Effector memory CD4-positive, alpha-beta T cell (primary cell): ENCODE results near the gene UNC93B1.
A peak's percentile ranks its signal among the peaks of the same experiment; 100 is the strongest.

ENCODE experiments used
- DNase-seq, 3 donors: peaks; one replicate each; pipeline ENCODE4 v3.0.0-alpha.2; 2020
- H3K27ac ChIP-seq: 2 replicates; pipeline ENCODE4 v1.7.0; 2013; ENCODE audit warnings: mild to moderate bottlenecking, low read length, moderate library complexity; ENCODE audit not compliant: insufficient read depth, poor library complexity, severe bottlenecking
- H3K27me3 ChIP-seq: replicated peaks from 2 replicates; pipeline ENCODE4 v1.7.0; 2013; ENCODE audit warnings: mild to moderate bottlenecking, low read length; ENCODE audit not compliant: insufficient read depth, control insufficient read depth, poor library complexity, severe bottlenecking
- H3K36me3 ChIP-seq: 2 replicates; pipeline ENCODE4 v1.7.0; 2013; ENCODE audit warnings: mild to moderate bottlenecking, low read length, moderate library complexity; ENCODE audit not compliant: control insufficient read depth, insufficient read depth
- H3K4me1 ChIP-seq: 2 replicates; pipeline ENCODE4 v1.7.0; 2013; ENCODE audit warnings: low read length, mild to moderate bottlenecking; ENCODE audit not compliant: control insufficient read depth, insufficient read depth, poor library complexity, severe bottlenecking
- H3K4me3 ChIP-seq: 2 replicates; pipeline ENCODE4 v1.7.0; 2013; ENCODE audit warnings: low read length, low read depth, mild to moderate bottlenecking; ENCODE audit not compliant: insufficient read depth, poor library complexity, severe bottlenecking
- H3K9me3 ChIP-seq: 2 replicates; pipeline ENCODE4 v1.7.0; 2013; ENCODE audit warnings: mild to moderate bottlenecking, low read length, moderate library complexity; ENCODE audit not compliant: control insufficient read depth

UNC93B1 gene

DNA sequence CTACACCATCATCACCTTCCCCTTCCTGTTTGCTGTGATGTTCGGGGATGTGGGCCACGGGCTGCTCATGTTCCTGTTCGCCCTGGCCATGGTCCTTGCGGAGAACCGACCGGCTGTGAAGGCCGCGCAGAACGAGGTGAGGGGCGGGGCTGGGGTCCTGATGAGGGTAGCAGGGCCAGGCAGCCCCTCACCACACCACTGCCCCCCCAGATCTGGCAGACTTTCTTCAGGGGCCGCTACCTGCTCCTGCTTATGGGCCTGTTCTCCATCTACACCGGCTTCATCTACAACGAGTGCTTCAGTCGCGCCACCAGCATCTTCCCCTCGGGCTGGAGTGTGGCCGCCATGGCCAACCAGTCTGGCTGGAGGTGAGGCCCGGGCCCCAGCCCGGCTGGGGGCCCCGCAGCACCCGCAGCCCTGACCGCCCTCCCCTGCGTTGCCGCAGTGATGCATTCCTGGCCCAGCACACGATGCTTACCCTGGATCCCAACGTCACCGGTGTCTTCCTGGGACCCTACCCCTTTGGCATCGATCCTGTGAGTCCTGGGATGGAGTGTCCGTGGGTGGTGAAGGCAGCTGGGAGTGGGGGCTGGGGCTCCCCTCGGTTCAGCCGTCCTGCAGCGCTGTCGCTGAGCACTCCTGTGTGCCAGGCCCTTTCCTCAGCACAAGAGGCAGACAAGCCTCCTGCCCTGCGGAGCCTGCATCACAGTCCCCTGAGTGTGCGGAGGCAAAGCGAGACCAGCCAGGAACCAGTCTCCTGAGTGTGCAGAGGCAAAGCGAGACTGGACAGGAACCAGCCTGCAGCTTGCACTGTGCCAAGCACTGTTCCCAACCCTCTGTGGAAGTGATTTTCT, 43.8 kb upstream of the UNC93B1 start:
- Histone ChIP-seq H3K4me1 (no peaks in the 10 kb centered on the region), H3K4me3 (no peak overlapping the region), H3K9me3 (no peaks in the 10 kb centered on the region), H3K27ac (no peak overlapping the region), H3K27me3 (no peaks in the 10 kb centered on the region), H3K36me3 (peaks cover 70% of the 10 kb centered on the region)
- no peak for DNase-seq

DNA sequence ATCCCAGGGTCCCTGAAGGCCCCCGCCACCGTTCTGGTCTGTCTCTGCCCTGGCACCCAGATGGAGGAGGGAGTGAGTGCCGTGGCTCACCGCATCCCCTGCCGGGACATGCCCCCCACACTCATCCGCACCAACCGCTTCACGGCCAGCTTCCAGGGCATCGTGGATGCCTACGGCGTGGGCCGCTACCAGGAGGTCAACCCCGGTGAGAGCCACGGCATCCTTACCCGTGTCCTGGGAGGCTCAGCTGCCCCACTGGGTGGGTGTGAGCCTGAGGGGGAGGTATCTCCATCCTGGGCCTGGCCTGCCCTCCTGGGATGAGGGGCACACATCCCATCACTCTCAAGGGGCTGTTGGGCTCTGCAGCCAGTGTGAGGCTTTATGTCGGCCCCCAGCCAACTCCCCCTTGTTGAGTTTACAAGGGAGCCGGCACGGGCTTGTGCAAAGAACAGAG, 41.0 kb upstream of the UNC93B1 start:
- Histone ChIP-seq H3K36me3 (peaks cover 60% of the 10 kb centered on the region), H3K27ac (no peak overlapping the region)

DNA sequence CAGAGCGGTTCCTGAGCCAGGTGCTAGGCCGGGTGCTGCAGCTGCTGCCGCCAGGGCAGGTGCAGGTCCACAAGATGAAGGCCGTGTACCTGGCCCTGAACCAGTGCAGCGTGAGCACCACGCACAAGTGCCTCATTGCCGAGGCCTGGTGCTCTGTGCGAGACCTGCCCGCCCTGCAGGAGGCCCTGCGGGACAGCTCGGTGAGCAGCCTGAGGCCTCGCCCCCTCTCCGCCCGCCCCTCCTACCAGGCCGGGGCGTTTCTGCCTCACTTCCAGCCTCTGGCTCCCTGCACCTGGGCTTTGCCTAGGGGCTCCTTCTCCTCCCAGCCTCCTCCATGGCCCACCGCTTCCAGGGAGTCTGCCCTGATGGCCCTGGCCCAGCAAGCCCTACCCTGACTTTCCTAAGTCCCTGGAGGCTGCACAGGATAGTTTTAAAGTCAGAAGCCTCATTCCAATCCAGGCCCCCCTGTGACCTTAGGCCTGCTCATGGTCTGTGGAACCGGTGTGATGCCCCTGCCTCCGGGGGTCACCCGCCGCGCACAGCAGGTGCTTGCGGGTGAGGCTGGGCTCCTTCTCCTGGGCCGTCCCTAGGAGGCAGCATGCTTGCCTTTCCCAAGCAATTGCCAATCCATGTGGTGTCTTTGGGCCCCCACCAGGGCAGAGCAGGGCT, 40.4 kb upstream of the UNC93B1 start:
- Histone ChIP-seq H3K36me3 (peaks cover 54% of the 10 kb centered on the region), H3K27me3 (no peaks in the 10 kb centered on the region), H3K4me1 (peaks cover 15% of the 10 kb centered on the region), H3K9me3 (no peaks in the 10 kb centered on the region), H3K4me3 (no peak overlapping the region), H3K27ac (no peak overlapping the region)
- DNase-seq = no peak

More for the DNA sequence above, 41.0 kb upstream of the UNC93B1 start:
- no peaks in the 10 kb centered on the region for H3K27me3 ChIP-seq
- DNase-seq = no peak
- no peak overlapping the region for H3K4me3 ChIP-seq
- H3K9me3 ChIP-seq = no peaks in the 10 kb centered on the region
- H3K4me1 ChIP-seq = peaks cover 13% of the 10 kb centered on the region

DNA sequence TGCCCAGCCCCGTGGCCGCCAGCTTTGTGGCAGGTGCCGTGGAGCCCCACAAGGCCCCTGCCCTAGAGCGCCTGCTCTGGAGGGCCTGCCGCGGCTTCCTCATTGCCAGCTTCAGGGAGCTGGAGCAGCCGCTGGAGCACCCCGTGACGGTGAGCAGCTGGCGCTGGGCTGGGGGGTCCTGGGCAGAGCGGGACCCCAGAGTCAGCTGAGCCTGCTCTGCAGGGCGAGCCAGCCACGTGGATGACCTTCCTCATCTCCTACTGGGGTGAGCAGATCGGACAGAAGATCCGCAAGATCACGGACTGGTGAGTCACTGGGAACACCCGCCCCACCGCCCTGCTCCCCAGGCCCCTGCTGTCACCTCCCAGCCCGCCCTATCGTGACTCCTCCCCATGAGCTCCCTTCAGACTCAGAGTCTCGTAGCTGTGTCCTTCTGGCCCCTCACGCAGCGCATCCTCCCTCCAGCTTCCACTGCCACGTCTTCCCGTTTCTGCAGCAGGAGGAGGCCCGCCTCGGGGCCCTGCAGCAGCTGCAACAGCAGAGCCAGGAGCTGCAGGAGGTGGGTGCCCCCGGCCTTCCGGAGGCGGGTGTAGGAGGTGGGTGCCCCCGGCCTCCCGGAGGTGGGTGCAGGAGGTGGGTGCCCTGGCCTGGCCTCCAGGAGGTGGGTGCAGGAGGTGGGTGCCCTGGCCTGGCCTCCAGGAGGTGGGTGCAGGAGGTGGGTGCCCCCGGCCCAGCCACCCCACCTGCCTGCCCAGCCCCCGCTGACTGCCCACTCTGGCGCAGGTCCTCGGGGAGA, 39.6 kb upstream of the UNC93B1 start:
- Histone ChIP-seq H3K27ac (no peak overlapping the region), H3K27me3 (no peaks in the 10 kb centered on the region), H3K36me3 (peaks cover 47% of the 10 kb centered on the region), H3K9me3 (no peaks in the 10 kb centered on the region), H3K4me1 (peaks cover 19% of the 10 kb centered on the region), H3K4me3 (no peak overlapping the region)
- DNase-seq = no peak

DNA sequence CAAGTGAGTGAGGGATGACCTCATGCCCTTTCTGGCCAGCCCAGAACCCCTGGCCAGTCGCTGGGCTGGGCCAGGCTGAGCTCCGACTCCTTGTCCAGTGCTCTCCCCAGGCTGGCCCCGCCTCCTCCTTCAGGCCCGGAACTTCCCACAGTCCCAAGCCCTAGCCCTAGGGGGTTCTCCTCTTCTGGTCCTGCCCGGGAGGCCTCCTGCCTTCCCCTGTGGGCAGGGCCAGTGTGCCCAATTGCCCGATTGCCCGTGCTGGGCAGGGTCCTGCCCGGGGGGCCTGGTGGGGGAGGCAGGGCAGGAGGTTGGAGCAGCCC, 39.1 kb upstream of the UNC93B1 start:
- peaks cover 45% of the 10 kb centered on the region for H3K36me3 ChIP-seq
- H3K27ac ChIP-seq = no peak overlapping the region

DNA sequence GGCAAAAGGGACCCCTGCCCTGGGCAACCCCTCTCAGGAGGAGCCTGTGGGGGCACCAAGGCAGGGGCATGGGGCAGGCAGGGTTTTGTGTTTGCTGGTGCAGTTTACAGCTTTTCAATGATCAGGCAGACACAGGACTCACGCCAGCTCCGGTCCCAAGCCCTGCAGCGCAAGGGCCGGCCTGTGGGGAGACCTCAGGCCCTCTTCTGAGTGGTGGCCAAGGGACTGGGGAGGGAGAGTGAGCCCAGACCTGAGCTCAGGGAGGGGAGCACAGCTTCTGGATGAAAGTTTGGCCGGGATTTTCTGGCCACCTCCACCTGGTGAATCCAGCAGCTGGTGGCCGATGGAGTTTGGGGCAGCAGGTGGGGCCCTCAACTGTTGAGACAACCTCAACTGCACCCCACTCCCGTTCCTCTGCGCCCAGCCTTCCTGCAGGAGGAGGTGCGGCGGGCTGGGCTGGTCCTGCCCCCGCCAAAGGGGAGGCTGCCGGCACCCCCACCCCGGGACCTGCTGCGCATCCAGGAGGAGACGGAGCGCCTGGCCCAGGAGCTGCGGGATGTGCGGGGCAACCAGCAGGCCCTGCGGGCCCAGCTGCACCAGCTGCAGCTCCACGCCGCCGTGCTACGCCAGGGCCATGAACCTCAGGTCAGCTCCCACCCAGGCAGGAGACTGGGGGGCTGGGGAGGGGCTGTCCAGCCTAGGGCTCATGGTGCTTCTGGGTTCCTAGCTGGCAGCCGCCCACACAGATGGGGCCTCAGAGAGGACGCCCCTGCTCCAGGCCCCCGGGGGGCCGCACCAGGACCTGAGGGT, 38.5 kb upstream of the UNC93B1 start:
- Histone ChIP-seq H3K4me1 (peaks cover 23% of the 10 kb centered on the region), H3K4me3 (no peak overlapping the region), H3K27me3 (no peaks in the 10 kb centered on the region), H3K27ac (peak overlapping the region; percentile 84), H3K9me3 (no peaks in the 10 kb centered on the region), H3K36me3 (peaks cover 45% of the 10 kb centered on the region)
- DNase-seq = no peak

More for the DNA sequence above, 39.1 kb upstream of the UNC93B1 start:
- no peaks in the 10 kb centered on the region for H3K27me3 ChIP-seq
- no peaks in the 10 kb centered on the region for H3K9me3 ChIP-seq
- H3K4me1 ChIP-seq = peaks cover 23% of the 10 kb centered on the region
- no peak for DNase-seq
- H3K4me3 ChIP-seq = no peak overlapping the region

DNA sequence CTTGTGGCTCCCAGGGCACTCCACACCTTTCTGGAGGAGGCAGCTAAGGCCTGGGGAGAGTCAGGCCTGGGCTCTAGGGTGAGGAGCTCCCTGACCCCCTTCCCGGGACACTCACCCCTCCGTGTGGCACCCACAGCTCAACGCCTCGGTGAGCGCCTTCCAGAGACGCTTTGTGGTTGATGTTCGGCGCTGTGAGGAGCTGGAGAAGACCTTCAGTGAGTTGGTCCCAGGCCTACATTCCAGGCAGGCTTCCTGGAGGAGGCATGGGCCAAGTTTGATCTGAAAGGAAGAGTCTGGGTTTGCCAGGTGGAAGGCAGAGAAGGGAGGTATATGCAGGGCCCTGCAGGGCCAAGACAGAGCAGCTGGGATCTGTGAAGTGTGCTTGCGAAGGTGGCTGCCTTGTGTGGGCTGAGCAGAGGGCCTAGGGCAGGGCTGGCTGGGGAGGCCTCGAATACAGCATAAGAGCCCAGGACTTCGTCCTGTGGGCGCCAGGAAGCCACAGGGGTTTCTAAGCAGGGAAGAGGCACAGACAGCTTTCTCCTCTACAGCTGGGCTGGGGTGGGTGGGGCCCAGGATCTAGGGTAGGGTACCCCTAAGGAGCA, 37.8 kb upstream of the UNC93B1 start:
- Histone ChIP-seq H3K36me3 (peaks cover 44% of the 10 kb centered on the region), H3K4me1 (peaks cover 29% of the 10 kb centered on the region), H3K27ac (peak overlapping the region; percentile 84), H3K27me3 (no peaks in the 10 kb centered on the region), H3K9me3 (no peaks in the 10 kb centered on the region), H3K4me3 (no peak overlapping the region)
- no peak for DNase-seq

DNA sequence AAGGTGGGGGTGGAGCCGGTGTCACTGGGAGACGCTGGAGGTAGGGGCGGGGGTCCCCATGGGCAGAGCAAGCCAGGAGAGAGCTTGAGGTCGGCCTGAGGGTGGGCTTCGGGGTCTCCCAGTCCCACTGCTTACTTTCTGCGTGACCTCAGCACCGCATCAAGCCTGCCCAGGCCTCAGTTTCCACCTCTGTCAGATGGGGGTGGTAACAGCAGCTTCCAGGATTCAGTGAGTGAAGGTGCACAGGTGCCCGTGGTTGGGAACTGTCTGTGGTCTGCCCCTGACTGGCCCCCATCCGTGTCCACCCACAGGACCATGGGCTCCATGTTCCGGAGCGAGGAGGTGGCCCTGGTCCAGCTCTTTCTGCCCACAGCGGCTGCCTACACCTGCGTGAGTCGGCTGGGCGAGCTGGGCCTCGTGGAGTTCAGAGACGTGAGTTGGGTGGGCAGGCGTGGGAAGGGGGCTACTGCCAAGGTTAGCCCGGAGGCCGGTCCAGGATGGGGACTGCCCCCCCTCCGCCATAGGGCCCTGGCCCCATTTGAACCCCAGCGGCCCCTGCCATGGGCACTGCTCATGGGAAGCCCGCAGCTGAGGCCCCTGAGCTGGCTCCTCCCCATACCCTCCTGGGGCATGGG, 37.2 kb upstream of the UNC93B1 start:
- Histone ChIP-seq H3K27ac (peak overlapping the region; percentile 84), H3K36me3 (peaks cover 38% of the 10 kb centered on the region), H3K27me3 (no peaks in the 10 kb centered on the region), H3K9me3 (no peaks in the 10 kb centered on the region), H3K4me1 (peaks cover 36% of the 10 kb centered on the region), H3K4me3 (peak overlapping the region; percentile 92)
- DNase-seq = no peak
